Measurements from ENCODE around the gene FCN2. TPM values are rescaled to one million over a fixed set of nuclear protein-coding genes. Genes with fewer than 3 reads are reported as not detected.

The FCN2 gene
- total and polyA plus RNA-seq, 2 of the 4 experiments (the other 2 are of a cell fraction) = not detected

DNA sequence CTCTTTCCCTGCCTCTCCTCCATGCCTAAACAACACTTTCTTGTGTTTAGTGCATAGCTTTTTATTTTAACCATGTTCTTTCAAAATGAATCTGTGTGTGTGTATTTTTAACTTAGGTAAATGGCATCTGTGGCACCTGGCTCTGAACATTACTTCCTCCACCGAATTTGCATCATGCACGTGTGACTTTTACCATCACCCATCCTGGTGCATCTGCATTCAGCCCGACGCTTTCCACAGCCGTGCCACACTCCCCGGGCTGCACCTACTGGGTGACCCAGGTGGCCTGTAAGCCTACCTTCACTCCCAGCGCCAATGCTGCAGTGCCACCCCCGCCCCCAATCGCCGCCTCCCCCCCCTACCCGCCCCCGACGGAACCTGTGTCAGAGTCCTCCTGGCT lies 49.8 kb downstream of the FCN2 start:
- Histone ChIP-seq H4K5ac (ENCODE audit: low read depth, low read length) (no peak overlapping the region), H3K18ac (ENCODE audit: low read depth, low read length) (no peak overlapping the region), H3K9me3 (ENCODE audit: control insufficient read depth, insufficient read depth, low read length) (no peaks in the 10 kb centered on the region), H3K14ac (replicated peaks; ENCODE audit: low read depth, low read length) (no peak overlapping the region), H3K79me1 (ENCODE audit: low read depth in 1 of 2, low read length in 2 of 2) (no peaks in the 10 kb centered on the region), H3K27ac (ENCODE audit: insufficient read depth, low read length) (no peak overlapping the region), H2BK15ac (ENCODE audit: low read depth, low read length) (no peak overlapping the region), H3K23ac (ENCODE audit: low read depth, low read length) (no peak overlapping the region), H3K4me3 (ENCODE audit: insufficient read depth, low read depth, low read length) (no peak overlapping the region), H2BK120ac (ENCODE audit: low read depth, low read length) (no peak overlapping the region), H3K36me3 (ENCODE audit: control insufficient read depth, insufficient read depth, low read length) (no peaks in the 10 kb centered on the region), H2AK9ac (replicated peaks; ENCODE audit: low read depth, low read length, poor library complexity) (no peak overlapping the region), H3K4me2 (ENCODE audit: low read depth, low read length) (no peak overlapping the region), H2AFZ (replicated peaks; ENCODE audit: low read length, poor library complexity) (no peak overlapping the region), H3K56ac (ENCODE audit: extremely low read depth, insufficient read depth, low read length) (no peak overlapping the region), H2AK5ac (ENCODE audit: low read depth, low read length) (no peak overlapping the region), H3K4ac (ENCODE audit: low read depth, low read length) (no peak overlapping the region), H4K8ac (ENCODE audit: low read depth in 2 of 2, low read length in 2 of 2) (no peak overlapping the region), H3K9me1 (ENCODE audit: insufficient read depth, low read length) (no peaks in the 10 kb centered on the region), H2BK5ac (ENCODE audit: low read depth, low read length, poor library complexity, severe bottlenecking) (no peak overlapping the region), H2BK20ac (ENCODE audit: low read depth, low read length) (no peak overlapping the region), H3K4me1 (ENCODE audit: control insufficient read depth, insufficient read depth, low read length) (no peaks in the 10 kb centered on the region), H3K9ac (ENCODE audit: low read depth, low read length) (no peak overlapping the region), H4K91ac (ENCODE audit: insufficient read depth, low read depth, low read length) (no peak overlapping the region), H4K20me1 (ENCODE audit: insufficient read depth, low read length) (no peaks in the 10 kb centered on the region), H3K27me3 (ENCODE audit: control insufficient read depth, insufficient read depth, low read length) (peaks cover 37% of the 10 kb centered on the region)
- ChIA-PET CTCF (no interaction called here), POLR2A (ENCODE audit: unreplicated experiment) (no interaction called here)
- in situ Hi-C loops (cut with MboI; ENCODE audit: low sequenced_read_pairs) (no loop called here), dilution Hi-C loops (cut with HindIII; ENCODE audit: low sequenced_read_pairs, unreplicated experiment) (no loop called here), intact Hi-C loops (cut with micrococcal nuclease) (no loop called here)
- no CpG with 5 or more reads among the region's 13 CpGs for WGBS, 2 experiments (ENCODE audit: extremely low coverage in 2 of 2, insufficient read length in 1 of 2)
- DNase-seq = no peak
- ATAC-seq (ENCODE audit: low read depth) = no peak
- TF ChIP-seq CHD1 (IDR thresholded peaks at IDR 0.05; ENCODE audit: low read depth, low read length) (no peak), MAZ (IDR thresholded peaks at IDR 0.05; ENCODE audit: borderline replicate concordance, low read depth, low read length) (no peak), POLR2A (IDR thresholded peaks at IDR 0.05; ENCODE audit: low read depth, low read length) (no peak), SMC3 (IDR thresholded peaks at IDR 0.05; ENCODE audit: low read depth, low read length) (no peak), MXI1 (IDR thresholded peaks at IDR 0.05; ENCODE audit: borderline replicate concordance, low read depth, low read length) (no peak), ELK1 (IDR thresholded peaks at IDR 0.05; ENCODE audit: borderline replicate concordance, low read depth, low read length) (no peak), USF2 (IDR thresholded peaks at IDR 0.05; ENCODE audit: low read depth, low read length) (no peak), CEBPB (IDR thresholded peaks at IDR 0.05; ENCODE audit: low read depth, low read length) (no peak), MAFK (IDR thresholded peaks at IDR 0.05; ENCODE audit: low read depth, low read length) (no peak), NFE2L2 (IDR thresholded peaks at IDR 0.05; ENCODE audit: low read depth, low read length) (no peak), BHLHE40 (IDR thresholded peaks at IDR 0.05; ENCODE audit: low read depth, low read length) (no peak), FOS (IDR thresholded peaks at IDR 0.05; ENCODE audit: low read depth, low read length) (no peak), RAD21 (IDR thresholded peaks at IDR 0.05; ENCODE audit: low read length) (no peak), RFX5 (IDR thresholded peaks at IDR 0.05; ENCODE audit: low read depth, low read length) (no peak), RCOR1 (IDR thresholded peaks at IDR 0.05; ENCODE audit: insufficient replicate concordance, low read length) (no peak)
- TF ChIP-seq, protein P1, sequence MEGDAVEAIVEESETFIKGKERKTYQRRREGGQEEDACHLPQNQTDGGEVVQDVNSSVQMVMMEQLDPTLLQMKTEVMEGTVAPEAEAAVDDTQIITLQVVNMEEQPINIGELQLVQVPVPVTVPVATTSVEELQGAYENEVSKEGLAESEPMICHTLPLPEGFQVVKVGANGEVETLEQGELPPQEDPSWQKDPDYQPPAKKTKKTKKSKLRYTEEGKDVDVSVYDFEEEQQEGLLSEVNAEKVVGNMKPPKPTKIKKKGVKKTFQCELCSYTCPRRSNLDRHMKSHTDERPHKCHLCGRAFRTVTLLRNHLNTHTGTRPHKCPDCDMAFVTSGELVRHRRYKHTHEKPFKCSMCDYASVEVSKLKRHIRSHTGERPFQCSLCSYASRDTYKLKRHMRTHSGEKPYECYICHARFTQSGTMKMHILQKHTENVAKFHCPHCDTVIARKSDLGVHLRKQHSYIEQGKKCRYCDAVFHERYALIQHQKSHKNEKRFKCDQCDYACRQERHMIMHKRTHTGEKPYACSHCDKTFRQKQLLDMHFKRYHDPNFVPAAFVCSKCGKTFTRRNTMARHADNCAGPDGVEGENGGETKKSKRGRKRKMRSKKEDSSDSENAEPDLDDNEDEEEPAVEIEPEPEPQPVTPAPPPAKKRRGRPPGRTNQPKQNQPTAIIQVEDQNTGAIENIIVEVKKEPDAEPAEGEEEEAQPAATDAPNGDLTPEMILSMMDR (conservative IDR thresholded peaks at IDR 0.05; ENCODE audit: low read depth, low read length) = no peak
- BruUV-seq (replicated peaks) = no TSS peak

Measured in IMR-90 (cell line).